Endometrial microvascular endothelial cells (primary cell): ENCODE data around the gene CFAP73. TPM values are rescaled to one million over a fixed set of nuclear protein-coding genes. Genes with fewer than 3 reads are reported as not detected.
"Not testable (repeated sequence)": the region's sequence is repeated elsewhere in the genome, so short reads cannot be mapped to it uniquely, and the experiment has no call there.

ENCODE experiments used
- in situ Hi-C: cut with HindIII; loops from 2 replicates; pipeline ENCODE4 v1.10.0; 2017; ENCODE audit warnings: low sequenced_read_pairs, low pct_unique_long_range_greater_than_20kb; ENCODE audit errors: inconsistent ontology term
- total RNA-seq: library from RNA; depleted of rRNA; stranded (reverse); fragments of >200 nt; gene quantifications from one replicate; pipeline ENCODE4 v1.2.3, GENCODE V29; 2015; ENCODE audit errors: inconsistent ontology term

The CFAP73 gene
- total RNA-seq, 1 donor from 2014 or later: not detected

DNA sequence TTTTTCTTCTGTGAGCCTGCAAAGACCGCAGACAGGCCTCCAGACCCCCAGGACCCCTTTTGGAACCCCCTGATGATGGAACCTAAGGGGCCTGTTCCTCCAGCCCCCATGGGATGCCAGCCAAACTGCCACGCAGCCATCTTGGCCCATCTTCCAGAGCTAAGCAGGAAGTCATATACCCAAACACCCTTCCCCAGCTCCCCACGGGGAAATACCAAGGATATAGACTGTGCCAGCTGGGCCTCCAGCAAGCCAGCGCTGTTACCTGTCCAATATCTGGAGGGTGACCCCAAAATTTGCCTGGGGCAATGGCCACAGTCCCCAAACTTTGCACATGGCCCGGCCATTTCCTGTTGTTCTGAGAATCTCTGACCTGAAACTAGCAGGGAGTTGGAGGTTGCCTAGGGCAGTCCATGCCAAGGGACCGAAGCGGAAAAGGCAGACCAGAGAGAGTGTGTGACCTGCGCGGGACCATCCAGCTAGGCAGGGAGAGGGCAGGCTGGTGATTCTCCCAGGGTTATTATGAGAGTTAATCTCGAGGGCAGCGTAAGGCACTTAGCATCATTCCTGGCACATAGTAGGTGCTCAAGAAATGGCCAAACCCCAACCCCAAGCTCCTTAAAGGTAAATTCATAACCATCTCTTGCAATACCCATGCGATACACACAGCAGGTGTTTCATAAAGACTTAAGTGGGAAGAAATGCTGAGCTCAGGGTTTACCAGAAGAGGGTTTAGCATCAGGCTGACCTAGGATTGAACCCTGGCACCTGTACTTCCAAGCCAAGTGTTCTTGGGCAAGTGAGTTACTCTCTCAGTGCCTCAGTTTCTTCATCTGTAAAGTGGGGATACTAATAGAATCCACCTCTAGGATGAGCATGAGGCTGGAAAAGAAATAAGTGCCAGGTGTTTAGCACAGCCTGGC is 11.4 kb upstream of the CFAP73 start:
- in situ Hi-C loops: no loop called here

DNA sequence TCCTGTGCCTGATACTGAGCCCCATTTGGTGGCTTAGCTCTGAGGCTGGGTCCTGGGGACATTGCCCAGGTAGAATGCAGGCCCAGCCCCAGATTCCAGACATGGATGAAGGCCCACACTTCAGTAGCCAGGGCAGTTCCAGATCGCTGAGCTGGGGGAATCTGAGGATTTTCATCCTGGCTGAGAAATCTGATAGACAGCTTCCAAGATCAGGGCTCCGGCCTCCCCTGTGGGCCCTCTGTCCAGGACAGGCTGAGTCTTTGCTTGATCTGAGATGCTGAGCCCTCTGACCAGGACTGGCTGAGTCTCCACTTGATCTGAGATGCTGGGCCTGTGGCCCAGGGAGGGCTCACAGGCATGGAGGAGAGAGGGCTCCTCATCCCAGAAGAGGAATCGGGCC is 10.7 kb upstream of the CFAP73 start:
- in situ Hi-C loops: no loop called here

DNA sequence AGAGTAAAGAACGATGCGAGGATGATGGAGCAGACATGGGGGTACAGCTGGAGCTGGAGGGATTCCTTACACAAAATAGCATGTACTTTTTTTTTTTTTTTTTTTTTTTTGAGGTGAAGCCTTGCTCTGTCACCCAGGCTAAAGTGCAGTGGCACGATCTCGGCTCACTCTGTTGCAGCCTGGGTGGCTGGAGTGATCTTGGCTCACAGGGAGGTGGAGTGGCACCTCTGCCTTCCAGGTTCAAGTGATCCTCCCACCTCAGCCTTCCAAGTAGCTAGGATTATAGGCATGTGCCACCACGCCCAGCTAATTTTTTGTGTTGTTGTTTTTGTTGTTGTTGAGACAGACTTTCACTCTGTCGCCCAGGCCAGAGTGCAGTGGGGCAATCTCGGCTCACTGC is 8.8 kb upstream of the CFAP73 start:
- in situ Hi-C loops: no loop called here

DNA sequence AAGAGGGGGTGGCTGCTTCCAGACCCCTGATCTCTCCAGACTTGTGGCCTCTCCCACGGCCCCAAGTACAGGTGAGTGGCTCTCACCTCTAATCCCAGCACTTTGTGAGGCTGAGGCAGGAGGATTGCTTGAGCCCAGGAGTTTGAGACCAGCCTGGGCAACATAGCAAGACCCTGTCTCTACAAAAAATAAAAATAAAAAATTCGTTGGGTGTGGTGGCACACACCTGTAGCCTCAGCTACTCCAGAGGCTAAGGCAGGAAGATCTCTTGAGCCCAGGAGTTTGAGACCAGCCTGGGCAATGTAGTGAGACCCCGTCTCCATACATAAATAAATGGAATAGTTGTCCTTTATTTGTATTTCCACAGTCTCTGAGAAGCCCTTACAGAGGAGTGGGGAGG is 7.8 kb upstream of the CFAP73 start:
- in situ Hi-C loops: not testable (repeated sequence)

DNA sequence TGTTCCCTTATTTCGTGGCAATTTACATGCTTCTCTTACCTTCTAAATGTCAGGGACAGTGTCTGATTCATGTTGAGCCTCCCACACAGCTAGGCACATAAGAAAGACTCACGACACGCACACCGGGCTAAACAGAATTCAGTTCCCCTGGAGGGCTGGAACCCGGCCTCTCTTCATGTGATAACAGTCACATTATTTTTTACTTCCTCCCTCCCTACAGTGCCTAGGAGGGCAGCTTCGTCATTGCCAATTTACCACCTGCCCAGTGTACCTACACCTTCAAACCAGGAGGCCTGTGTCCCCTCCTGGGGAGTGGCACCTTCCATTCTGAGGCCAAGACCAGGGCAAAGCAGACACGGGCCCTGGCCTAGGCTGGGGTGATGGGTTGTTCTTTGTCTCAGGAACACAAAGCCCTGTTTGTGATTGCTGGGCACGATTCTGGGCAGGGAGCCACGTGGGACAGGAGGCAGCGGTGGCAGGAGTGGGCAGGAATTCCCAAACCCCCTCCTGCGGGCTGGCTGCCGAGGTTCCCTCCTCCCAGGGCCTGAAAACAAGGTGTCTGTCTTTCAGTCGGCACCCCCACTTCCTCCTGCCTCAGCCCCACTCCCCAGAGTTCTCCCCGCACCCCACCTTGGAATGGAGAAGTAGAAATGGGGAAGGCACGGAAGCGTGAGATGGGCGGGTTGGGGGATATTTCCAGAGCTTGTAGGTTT is 7.2 kb upstream of the CFAP73 start:
- in situ Hi-C loops: no loop called here

DNA sequence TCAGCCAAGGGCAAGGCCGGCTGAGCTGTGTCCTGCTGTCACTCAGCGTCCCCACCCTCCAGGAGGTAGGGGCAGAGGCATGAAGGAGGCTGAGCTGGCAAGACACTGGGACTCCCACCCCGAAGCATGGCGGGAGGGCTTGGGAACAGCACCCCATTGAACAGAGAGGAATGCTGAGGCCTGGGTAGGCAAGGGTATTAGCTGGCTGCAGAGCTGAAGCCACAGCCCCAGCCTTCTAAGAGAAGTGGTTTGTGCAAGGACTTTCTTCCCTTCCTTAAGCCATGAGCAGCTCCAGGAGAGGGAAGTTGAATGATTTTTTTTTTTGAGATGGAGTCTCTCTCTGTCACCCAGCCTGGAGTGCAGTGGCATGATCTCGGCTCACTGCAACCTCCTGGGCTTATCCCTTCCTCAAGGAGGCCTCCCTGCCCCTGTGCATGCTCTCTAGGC is 6.6 kb upstream of the CFAP73 start:
- in situ Hi-C loops: no loop called here

DNA sequence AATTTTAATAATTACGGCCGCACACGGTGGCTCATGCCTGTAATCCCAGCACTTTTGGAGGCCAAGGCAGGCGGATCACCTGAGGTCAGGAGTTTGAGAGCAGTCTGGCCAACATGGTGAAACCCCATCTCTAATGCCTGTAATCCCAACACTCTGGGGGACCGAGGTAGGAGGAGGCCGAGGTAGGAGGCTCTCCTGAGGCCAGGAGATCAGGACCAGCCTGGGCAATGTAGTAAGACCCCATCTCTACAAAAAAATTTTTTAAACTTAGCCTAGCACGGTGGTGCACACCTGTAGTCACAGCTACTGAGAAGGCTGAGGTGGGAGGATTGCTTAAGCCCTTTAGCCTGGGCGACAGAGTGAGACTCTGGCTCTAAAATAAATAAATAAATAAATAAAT is 5.6 kb upstream of the CFAP73 start:
- in situ Hi-C loops: no loop called here

DNA sequence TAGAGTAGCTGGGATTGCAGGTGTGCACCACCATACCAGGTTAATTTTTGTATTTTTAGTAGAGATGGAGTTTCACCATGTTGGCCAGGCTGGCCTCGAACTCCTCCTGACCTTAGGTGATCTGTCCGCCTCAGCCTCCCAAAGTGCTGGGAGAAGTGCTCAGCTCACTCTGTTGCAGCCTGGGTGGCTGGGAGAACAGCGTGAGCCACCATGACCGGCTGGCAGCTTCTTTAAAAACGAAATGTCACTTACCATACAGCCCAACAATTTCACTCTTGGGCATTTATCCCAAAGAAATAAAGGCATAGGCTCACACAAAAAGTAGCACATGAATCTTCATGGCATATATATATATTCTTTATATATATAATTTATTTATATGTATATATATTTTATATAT is 4.7 kb upstream of the CFAP73 start:
- in situ Hi-C loops: no loop called here

DNA sequence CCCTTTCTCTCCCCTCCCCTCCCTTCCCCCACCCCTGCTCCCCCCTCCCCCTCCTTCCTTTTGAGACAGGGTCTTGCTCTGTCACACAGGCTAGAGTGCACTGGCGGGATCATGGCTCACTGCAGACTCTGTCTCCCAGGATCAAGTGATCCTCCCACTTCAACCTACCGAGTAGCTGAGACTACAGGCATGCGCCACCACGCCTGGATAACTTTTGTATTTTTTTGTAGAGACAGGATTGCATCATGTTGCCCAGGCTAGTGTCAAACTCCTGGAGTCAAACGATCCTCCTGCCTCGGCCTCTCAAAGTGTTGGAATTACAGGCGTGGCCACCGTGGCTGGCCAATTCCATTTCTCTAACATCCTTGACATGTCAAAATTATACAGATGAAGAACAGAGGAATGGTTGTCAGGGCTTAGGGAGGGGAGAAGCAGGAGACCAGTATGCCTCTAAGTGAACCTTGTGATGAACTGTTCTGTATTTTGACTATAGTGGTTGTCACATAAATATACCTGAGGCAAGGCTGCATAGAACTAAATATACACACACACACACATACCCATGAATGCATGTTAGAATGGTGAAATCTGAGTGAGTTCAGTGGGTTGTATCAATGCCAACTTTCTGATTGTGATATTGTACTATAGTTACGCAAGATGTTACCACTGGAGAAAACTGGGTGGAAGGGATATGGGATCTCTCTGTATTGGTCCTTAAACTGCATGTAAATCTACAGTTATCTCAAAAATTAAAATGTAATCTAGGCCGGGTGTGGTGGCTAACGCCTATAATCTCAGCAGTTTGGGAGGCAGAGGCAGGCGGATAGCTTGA is 3.6 kb upstream of the CFAP73 start:
- in situ Hi-C loops: no loop called here

DNA sequence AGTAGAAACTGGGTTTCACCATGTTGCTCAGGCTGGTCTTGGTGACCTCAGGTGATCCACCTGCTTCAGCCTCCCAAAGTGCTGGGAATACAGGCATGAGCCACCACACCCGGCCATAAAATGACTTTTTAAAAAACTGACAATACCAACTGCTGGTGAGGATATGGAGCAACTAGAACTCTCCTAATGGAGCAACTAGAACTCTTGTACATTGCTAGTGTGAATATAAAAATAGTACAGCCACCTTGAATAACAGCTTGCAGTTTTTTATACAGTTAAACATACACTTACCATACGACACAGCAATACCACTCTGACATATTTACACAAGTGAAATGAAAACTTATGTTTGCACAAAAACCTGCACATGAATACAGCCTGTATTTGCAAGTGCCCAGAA is 2.5 kb upstream of the CFAP73 start:
- in situ Hi-C loops: no loop called here

DNA sequence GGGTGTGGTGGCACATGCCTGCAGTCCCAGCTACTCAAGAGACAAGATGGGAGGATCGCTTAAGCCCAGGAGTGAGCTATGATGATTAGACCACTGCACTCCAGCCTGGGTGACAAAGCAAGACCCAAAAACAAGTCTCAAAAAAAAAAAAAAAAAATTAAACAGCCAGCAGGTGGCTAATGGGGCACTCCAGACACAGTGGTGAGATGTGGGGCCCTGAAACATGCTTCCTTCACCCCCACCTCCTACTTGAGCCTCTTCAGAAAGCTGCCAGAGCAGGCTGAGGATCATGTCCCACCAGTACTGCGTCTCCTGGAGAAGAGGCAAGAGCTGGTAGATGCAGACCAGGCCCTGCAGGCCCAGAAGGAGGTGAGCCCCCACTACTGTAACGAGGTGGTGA is 2.1 kb downstream of the CFAP73 start:
- in situ Hi-C loops: loop anchor here (25.0 kb wide), 1 partner anchor 89 kb away; the partner anchor contains the start of gene DTX1

DNA sequence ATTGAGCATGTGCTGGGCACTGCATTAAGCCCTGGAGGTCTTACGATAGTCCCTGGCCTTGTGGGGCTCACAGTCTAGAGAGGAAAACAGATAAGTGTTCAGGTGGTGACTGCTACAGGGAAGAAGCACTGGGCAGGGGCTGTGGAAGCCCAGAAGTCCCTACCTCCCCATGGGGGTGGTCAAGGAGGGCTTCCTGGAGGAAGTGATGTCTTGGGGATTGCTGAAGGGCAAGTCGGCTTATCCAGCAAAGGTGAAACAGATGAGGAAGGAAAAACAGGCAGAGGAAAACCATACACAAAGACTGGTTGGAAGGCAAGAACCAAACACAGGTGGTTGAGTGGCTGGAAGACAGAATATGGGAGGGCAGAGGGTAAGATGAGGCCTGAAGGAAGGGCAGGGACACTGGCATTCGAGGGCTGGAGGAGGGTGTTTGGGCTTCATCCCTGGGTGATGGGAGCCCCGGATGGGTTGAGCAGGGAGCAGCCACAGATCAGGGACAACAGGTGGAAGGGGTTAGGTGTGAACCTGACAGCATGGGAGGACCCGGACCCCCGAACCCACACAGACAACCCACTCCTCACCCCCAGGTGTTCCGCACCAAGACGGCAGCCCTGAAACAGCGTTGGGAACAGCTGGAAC is 2.8 kb downstream of the CFAP73 start:
- in situ Hi-C loops: loop anchor here (25.0 kb wide), 1 partner anchor 90 kb away; the partner anchor contains the start of gene DTX1

DNA sequence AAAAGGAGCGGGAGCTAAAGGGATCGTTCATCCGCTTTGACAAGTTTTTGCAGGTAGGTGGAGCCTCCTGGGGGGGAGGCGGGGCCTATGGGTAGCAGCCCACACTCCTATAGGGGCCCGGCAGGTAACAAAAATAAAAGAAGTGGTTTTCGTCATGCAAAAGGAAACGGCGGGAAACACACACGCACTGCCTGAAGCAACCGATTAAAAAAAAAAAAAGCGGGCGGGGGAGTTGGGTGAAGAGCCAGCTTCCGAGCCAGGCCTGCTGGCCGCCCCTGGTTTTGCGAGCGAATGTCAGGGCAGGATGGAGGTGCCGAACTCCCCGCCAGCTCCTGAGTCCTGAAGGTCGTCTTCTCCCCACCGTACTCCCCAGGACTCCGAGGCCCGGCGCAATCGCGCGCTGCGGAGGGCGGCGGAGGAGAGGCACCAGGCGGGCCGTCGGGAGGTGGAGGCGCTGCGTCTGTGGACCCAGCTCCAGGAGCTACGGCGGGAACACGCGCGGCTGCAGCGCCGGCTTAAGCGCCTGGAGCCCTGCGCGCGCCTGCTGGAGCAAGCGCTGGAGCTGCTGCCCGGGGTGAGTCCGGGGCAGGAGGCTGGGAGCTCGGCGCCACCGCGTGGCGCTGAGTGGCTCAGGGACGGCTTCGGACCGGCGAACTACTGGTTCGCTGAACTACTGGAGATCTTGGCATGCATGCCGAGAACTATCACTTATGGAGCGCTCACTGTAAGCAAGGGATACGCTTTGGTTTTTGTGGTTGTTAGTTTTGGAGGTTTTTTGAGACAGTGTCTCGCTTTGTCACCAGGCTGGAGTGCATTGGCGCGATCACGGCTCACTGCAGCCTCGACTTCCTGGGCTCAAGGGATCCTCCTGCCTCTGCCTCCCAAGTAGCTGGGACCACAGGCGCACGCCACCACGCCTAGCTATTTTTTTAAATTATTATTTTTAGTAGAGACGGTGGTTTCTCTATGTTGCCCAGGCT is 3.6 kb downstream of the CFAP73 start:
- in situ Hi-C loops: loop anchor here (25.0 kb wide), 1 partner anchor 91 kb away; the partner anchor contains the start of gene DTX1

DNA sequence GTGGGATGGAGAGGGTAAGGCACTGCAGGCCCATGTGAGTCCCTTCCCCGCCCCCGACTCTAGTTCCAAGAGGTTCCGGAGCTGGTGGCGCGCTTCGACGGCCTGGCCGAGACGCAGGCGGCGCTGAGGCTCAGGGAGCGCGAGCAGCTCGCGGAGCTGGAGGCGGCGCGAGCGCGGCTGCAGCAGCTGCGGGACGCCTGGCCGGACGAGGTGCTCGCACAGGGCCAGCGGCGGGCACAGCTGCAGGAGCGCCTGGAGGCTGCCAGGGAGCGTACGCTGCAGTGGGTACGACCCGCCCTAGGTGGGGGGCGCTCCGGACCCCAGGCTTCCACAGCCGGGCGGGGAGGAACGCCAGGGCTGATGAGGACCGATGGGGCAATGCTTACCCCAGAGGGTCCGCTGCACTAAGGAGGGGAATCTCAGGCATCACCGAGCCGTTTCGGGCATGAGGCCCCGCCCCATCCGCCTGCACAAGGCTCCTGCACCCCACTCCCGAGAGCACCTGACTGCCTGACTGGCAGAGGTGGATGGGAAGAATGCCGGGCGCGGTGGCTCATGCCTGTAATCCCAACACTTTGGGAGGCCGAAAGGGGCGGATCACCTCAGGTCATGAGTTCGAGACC is 4.9 kb downstream of the CFAP73 start:
- in situ Hi-C loops: loop anchor here (25.0 kb wide), 1 partner anchor 92 kb away; the partner anchor contains the start of gene DTX1

DNA sequence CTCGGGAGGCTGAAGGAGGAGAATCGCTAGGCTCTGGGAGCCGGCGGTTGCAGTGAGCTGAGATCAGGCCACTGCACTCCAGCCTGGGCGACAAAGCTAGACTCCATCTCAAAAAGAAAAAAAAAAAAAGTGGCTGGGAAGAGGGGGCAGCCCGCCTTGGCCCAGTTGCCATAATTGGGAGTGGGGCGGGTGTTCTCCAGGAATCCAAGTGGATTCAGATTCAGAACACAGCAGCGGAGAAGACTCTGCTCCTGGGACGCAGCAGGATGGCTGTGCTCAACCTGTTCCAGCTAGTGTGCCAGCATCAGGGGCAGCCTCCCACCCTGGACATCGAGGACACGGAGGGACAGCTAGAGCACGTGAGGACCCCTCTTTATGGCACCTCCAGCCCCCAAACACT is 5.5 kb downstream of the CFAP73 start:
- in situ Hi-C loops: loop anchor here (25.0 kb wide), 1 partner anchor 93 kb away; the partner anchor contains the start of gene DTX1

DNA sequence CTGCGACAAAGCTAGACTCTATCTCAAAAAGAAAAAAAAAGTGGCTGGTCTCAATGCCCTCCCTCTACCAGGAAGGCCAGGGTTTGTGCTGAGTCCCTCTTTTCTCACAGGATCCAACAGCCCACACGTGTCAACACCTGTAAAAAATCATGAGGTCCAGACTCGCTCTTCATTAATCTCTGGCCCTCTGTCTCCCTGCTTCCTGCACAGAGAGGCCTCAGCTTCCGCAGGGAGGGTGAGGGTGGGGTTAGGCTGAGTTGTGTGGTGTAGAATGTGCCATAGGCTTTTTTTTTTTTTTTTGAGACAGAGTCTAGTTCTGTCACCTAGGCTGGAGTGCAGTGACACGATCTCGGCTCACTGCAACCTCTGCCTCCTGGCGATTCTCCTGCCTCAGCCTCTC is 6.1 kb downstream of the CFAP73 start:
- in situ Hi-C loops: loop anchor here (25.0 kb wide), 1 partner anchor 93 kb away; the partner anchor contains the start of gene DTX1
